Measurements from ENCODE around the gene TMEM53.
"Not testable (repeated sequence)": the region's sequence is repeated elsewhere in the genome, so short reads cannot be mapped to it uniquely, and the experiment has no call there.

The TMEM53 gene

GRCh38 chr1:44672254-44672955 lies 1.9 kb downstream of the TMEM53 start:
- no peak for DNase-seq

DNA sequence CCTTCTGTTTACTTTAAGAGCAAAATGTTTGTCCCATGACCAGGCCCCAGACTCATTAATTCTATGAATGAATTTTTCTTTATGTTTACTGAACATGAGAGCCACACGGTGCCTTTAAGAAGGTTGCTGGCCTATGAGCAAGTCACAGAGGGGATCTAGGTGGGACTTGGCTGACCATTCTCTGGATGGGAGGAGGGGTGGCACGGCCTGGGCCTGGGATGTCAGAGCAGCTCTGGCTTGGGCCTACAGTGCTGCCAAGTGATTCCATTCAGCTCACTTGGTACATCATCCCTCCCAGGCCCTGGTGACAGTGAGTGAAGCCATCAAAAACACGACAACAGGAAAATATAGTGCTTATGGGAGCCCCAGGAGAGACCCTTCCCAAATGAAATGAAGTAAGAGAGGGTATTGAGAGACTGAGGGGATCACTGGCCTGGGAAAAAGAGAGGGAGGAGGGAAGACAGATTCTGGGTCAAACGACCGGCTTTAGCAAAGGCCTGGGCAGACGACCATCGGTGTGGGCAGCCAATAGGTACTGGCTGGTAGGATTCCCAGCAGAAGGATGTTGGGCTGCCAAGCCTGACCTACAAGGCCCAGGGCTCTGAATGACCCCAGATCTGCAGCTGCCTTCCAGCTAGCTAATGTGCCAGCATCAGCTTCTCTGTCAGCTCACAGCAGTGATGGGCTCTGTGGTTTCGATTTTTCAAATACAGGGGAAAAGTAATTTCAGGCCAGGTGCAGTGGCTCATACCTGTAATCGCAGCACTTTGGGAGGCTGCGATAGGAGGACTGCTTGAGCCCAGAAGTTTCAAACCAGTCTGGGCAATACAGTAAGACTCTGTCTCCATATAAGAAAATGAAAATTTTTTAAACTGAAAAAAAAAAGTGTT lies 3.3 kb downstream of the TMEM53 start:
- no peak for DNase-seq

DNA sequence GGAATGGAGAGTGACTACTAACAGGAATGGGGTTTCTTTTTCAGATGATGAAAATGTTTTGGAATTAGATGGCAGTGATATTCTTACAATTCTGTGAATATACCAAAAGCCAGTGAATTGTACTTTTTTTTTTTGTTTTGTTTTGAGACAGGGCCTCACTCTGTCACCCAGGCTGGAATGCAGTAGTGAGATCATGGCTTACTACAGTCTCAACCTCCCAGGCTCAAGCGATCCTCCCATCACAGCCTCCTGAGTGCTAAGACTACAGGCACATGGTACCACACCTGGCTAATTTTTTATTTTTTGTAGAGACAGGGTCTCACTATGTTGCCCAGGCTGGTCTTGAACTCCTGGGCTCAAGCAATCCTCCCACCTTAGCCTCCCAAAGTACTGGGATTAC lies 7.6 kb downstream of the TMEM53 start:
- DNase-seq, result not testable (repeated sequence)

DNA sequence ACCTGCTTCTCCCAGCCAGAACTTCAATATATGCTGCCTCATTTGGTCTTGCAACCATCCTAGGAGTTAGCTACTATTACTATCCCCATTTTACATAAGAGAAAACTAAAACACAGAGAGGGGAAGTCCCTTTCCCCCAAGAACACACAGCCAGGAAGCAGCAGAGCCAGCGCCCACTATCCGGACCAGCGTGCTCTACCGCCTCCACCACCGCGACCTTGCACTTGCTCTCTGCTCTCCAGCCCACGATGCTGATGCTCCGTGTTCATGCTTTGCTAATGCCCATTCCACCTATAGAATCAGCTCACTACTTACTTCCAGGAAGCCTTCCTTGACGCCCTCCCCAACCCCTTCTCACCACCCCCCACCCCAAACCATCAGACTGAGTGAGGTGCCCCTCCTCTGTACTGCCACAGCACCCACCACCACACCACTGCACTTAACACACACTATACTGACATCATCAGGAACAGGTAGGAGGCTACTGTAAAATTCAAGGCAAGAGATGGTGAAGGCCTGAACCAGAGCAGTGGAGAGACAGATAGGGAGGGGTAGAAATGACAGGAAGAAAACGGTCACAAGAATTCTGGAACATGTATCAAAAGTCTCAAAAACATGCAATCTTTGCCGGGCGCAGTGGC lies 9.4 kb downstream of the TMEM53 start:
- DNase-seq, result no peak

DNA sequence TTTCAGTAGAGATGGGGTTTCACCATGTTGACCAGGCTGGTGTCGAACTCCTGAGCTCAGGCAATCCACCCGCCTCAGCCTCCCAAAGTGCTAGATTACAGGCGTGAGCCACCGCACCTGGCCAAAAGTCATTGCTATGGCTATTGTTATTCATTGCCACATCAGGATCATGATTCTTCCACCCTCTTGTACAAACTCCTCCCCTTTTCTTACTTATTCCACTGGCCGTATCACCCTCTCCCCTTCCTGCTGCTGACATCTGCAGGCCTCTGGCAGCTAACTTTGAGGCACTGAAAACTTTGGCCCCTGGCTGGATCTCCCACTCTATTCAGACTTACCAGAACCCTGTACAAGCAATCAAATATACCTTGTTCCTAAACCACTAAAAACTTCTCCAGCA lies 10.9 kb downstream of the TMEM53 start:
- no peak for DNase-seq

DNA sequence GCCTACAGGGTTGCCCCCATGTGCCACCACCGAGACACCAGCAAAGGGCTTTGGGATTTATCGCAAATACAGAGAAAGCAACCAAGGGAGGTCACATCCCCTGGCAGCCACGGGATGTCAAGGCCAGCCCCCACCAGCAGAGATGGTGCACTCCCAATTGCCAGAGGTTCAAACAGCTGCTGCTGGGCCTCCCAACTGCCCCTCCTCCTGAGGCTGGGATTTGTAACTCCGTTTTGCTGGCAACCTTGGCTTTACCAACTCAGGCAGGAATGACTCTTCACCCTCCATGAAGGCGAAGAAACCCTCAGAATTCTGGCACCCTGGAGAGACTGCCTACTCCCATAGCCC lies 11.6 kb downstream of the TMEM53 start:
- DNase-seq, result no peak

DNA sequence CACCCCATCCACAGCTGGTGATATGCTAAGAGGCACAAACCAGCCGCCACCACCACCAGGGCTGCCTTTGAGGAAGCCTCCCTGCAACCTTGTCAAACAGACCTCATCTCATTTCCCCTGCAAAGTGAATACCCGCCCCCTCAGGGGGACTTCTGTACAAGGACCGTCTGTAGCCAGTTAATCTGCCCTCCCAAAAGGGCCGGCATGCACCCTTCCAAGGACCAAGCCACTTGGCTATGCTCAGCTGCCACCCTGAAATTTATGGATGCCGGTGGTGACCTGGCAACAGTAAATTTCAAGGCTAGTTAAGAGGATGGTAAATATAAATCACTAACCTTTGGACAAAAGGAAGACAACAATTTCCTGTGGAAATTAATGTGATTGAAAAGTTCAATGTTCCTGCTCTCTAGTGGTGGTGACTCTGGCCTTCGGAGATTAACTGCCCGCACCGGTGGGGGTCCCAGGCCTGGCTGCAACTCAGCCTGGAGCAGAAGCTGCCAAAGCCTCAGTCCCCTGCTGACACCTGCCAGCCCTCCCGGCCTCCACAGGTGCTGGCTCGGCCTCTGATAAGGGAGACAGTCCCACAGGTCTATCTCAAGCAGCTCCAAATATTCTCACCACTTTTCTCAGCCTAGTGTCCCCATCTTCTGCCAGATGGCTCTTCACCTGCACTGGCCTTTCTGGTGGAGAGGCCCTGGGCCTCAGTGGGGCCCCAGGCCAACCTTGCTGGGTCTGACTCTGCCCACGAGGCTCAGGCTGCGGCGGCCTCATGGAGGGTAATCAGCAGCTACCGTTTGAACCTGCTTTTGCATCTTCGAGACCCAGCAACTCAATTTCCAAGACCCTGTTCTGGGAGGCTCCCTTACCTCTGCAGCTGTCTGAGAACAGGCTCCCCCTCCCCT lies 12.2 kb downstream of the TMEM53 start:
- DNase-seq, result no peak

DNA sequence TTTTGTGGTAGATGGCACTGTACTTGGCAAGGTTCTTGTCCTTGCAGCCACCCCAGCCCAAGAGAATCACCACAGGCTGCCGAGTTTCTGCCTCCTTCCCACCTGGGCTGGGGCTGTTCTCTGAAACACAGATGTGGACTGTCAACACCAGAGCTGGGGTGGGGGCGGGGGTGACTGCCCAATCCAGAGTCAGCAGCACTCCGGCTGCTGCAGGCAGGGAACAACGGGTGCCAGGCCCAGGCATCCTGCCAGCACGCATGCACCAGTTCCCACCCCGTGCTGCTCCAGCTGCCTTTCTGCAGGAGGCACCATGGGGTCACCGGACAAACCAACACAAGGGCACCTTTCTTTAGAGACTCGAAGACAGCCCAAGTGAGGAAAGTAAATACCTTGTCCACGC lies 14.1 kb downstream of the TMEM53 start:
- no peak for DNase-seq

- DNase-seq, result no peak
Measured at GRCh38 chr1:44659566-44659965, 14.7 kb downstream of the TMEM53 start.

GRCh38 chr1:44655609-44656008 lies 18.7 kb downstream of the TMEM53 start:
- no peak for DNase-seq

DNA sequence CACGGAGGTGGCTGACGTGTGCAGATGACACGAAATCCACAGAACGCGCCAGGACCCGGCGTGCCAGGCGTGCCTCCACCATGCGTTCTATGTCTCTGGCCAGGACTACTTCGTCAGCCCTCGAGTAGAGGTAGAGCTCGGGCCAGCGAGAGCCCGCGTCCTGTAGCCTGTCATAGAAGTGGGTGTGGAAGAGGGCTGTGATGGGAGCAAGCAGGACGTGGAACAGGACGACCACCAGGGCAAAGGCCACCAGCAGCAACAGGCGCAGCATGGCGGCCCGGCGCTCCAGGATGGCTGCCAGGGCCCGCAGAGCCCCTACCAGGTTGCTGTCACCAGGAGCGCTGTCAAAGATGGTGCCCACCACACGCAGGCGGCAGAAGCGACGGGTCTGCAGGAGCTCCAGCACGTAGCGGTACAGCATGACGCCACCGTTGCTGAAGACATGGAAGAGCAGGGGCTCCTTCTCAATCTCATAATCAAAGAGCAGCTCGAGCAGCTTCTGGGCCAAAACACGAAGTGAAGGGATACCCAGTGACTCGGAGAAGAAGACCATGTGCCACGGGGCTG lies 19.6 kb downstream of the TMEM53 start:
- no peak for DNase-seq

GRCh38 chr1:44653107-44653964 lies 20.9 kb downstream of the TMEM53 start:
- DNase-seq, result no peak

DNA sequence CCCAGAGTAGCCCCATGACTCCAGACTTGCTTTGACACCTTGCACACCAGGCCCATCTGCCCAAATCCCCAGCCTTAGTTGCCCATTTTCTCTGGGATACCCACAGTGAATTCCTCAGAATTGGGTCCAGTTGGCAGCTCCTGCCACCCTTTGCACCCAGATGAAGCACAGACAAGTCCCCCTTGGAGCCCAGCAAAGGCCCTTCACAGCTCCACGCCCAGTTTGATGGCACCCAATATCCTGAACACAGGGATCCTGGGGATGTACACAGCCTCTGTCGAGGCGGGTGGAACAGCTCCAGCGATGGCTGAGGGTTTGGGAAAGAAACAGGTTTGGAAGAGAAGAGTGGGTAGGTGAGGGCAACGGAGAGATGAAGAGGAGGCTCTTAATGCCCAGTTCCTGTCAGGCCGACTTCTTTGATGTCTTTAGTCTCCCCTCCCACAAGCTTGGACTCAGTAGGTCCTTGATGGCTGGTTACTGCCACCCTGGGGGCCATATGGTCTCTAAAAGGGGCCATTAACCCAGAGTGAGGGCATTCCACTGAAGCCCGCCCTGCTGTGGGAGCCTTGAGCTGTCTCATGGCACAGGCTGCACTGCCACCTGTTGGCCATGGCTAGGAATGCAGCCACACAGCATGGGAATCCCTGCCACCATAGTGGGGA lies 21.7 kb downstream of the TMEM53 start:
- peak; percentile 23 for DNase-seq

DNA sequence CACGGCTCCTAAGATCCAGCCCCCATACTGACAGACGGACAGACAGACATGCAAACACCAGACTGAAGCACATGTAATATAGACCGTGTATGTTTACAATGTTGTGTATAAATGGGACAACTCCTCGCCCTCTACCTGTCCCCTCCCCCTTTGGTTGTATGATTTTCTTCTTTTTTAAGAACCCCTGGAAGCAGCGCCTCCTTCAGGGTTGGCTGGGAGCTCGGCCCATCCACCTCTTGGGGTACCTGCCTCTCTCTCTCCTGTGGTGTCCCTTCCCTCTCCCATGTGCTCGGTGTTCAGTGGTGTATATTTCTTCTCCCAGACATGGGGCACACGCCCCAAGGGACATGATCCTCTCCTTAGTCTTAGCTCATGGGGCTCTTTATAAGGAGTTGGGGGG lies 23.2 kb downstream of the TMEM53 start:
- DNase-seq, result no peak

DNA sequence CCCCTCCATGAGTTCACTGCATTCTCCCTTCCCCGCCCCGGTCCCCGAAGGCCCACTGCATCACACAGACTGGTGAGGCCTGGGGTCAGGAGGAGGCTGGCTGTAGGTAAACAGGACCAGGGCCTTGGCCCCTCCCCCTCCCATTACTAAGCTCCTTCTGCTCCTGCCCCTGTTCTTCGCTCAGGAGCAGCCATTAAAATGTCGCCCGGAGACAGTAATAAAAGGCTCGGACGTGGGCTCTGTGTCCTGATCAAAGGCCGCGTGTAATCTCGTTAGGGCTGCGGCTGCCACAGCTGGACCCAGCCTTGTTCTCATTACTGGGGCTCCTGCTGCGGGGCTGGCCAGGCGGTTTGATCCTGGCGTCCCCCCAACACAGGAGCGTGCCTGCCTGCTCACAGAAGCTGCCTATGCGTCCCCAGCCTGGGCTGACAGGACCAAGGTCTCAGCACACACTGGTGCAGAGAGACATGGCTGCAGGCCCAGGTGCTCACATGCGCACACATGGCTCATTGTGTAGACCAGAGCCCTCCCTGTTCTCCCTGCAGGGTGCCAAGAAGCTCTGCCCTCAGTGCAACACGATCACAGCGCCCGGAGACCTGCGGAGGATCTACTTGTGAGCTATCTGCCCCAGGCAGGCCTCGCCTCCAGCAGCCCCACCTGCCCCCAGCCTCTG lies 24.0 kb downstream of the TMEM53 start:
- DNase-seq, result no peak

- no peak for DNase-seq
Measured at GRCh38 chr1:44649788-44650158, 24.5 kb downstream of the TMEM53 start.

DNA sequence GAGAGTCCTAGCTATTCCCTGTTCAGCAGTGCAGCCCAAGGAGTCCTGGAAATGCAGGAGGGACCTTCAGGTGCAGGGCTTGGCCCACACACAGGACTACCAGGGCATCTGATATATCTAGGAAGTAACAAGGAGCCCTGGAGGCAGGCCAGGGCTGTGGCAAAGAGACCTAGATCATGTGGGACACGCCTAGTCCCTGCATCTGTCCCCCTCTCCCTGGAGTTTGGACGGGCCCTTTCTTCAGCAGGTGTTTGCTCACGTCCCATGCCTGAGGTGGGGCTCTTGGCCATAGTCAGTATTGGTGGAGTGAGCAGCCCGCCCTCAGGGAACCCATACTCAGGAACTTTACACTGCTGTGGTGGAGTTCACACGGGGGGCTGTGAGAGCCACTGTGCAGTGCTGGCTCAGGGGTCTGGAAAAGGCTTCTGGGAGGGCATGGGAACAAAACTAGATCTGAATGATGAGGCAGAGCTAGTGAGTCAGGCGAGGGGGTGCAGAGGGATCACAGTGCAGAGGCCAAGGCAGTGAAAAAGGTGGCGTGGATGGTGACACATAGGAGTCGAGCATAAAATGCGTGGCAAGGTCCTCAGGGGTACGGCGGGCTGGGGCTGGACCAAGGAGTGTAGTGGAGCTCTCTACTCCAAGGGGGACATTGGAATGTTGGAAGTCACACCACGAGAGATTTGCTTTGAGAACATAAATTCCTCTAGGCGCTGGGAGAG lies 25.6 kb downstream of the TMEM53 start:
- DNase-seq, result no peak

DNA sequence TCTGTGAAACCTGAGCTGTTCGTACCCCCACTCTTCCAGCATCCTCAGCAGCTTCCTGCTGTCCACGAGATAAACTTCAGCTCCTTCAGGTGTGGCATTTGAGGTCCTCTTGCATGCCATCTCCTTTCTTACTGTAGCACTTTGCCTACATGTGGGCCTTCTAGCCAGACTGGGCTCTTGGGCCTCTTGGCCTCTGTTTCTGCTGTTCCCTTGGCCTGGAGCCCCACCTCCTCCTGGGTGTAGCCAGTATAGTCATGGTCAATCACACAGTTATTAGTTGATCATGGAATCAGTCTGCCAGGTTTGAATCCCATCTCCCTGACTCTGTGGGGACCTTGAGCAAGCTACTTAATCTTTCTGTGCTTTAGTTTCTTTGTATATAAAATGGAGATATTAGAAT lies 26.4 kb downstream of the TMEM53 start:
- DNase-seq, result no peak

DNA sequence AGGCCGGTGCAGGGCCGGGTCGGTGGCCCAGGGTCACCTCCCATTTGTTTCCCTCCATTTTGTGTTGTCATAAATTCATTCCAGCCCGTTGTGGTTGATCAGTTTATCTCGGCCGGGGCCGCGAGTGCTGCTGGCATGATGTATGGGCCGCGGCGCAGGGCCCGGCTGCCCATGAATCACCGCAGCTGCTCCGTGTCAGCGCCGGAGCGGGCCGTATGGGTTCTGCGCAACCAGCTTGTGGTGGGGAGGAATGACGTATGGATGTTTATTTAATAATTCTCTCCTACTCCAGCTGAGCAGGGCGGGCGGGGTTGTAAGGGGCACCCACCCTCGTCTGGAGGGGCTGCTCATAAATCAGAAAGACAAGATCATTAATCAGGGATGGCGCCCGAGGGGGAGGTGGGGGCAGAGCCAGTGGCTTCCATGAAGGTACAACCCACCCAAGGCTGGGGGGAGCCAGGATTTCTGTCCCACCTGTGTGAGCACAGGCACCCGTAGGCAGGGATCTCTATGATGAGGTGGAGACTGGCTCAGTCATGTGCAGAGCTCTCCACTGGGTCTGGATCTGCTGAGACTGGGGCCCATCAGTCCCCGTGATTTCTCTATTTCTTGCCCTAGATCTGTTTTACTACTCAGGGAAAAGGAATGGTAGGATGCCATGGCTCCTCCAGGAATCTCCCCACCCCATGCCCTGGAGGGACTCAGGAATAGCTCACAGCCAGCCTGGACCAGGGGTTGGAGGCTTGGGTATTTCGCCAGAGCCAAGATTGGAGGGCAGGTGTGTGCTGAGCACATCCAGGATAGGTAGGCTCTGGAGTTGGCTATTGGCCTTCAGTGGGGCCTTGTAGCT lies 27.8 kb downstream of the TMEM53 start:
- DNase-seq, result no peak

Data from NCI-H748 treated with DMSO at 0.1 percent for 48 hours (cell line).